HG03432 (cell line): ENCODE results near the gene IPO5.

Experiments
- ATAC-seq: cut with Tn5 transposase; IDR thresholded peaks from one replicate; pipeline ENCODE4 v1.9.1; 2021; ENCODE audit warnings: mild to moderate bottlenecking, moderate library complexity; ENCODE audit not compliant: unreplicated experiment

The IPO5 gene

GRCh38 chr13:97953376-97953970 is at the start of gene IPO5:
IPO5 (plus strand) TSS chr13:97953675; CDS start chr13:97976697, 23,022 bp downstream.
- ATAC-seq = no peak

DNA sequence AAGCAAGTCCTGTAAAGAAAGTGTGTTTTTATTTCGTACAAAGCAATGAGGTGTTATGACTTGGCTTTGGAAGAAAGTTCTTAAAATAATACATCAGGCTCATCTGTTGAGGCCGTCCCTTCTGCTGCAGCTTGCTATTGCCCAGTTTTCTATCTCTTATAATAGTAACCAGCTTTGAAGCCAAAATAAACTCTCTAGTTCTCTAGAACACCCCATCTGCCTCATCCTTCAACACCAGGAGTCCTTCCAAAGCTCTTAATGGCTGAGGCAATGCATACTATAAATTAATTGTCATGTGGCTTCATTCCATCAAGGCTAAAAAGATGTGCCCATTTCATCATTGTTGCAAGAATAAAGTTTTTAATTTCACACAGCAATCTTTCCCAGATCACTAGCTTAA is 49.4 kb upstream of the IPO5 start:
- ATAC-seq = no peak

DNA sequence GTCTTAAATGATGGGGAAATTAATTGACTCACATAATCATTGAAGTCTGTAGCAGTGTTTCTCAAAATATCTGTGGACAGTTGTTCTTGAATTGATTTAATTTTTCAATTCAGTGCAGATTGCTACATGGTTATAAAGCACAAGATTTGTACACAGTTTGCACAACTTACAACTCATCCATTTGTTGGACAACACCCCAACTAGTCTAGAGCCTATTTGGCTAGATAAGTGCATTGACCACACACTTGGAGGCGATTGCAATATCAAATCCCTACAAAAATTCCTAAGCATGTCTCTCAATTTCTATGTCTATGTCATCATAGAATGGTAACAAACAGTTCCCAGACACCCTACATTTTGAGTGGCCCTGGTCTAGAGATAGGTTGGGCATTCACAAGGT is 48.0 kb upstream of the IPO5 start:
- no peak for ATAC-seq

DNA sequence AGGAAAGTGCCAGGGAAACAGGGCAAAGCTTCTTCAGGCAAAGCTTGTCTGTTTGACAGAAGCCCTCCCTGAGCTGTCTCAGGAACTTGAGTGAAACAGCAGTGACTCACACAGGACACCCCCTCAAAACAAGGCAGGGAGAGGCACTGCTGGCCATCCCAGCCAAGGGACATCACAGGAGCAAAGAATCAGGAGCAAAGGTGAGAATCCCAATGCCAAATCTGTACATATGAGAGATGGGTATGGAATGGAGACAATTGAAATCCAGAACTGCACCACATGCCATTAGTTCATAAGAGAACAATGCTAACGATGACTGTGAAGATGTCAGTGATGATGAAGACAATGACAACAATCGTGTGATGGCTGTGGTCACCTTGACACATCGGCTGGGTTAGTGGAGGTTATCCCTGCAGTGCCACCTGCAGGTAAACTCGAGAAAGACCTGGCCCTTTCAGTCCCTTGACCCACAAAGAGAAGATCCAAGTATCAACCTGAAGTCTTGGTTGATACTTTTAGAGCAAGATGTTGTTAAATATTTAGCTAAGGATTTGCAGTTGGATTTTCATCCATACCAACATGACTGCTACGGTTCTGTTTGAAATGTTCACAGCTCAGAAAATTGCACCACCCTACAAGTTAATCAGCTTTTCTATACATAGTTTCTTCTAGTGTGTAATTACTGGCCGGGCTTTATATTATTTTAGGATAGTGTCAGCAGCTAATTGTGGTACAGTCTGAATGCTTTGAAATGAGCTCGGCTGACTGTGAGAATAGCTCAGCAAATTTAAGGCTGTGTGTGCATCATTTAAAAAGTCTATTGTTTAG is 42.0 kb upstream of the IPO5 start:
- no peak for ATAC-seq

DNA sequence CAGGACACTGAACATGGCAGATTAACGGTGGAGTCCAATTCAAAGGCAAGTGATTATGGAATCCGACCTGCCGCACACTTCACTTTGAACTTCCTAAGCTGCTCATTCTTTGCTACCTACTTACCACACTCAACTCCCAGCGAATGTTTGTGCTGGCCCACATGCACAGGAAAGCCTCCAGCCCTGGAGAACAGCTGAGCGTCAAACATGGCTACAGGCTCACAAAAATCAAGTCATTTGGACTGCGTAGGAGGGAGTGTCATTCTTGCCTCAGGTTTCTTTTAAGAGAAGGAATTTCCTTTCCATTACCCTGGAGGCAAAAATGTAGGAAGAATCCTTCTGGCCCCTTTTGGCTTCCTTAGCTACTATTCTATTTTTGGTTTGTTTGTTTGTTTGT is 41.3 kb upstream of the IPO5 start:
- no peak for ATAC-seq

DNA sequence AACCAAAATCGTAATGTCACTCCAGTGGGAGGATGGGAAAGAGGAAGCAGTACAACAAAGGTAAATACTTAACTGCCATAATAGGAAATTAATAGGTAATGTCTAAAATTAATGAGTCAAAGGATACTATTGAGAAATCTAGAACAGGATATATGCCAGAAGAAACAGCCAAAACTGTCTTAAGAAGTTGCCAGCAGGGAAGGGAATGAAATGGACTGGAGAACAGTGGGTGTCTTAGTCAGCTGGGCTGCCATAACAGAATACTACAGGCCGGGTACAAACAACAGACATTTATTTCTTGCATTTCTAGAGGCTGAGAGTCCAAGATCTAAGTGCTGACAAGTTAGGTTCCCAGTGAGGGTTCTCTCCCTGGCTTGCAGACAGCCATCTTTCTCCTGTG is 40.3 kb upstream of the IPO5 start:
- ATAC-seq = no peak

DNA sequence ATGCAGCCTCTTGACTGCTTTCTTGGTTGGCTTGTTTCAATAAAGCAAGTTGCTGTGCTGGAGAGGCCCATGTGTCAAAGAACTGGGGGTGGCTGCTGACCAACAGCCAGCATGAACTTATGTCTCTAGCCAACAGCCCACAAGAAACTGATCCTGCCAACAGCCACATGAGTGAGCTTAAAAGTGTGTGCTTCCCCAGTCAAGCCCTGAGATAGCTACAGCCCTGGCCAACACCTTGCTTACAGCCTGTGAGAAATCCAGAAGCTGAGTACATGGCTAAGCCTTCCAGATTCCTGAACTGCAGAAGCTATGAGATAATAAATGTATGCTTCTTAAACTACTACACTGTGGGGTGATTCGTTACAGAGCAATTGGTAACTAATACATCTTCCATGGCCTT is 38.9 kb upstream of the IPO5 start:
- no peak for ATAC-seq

GRCh38 chr13:97921176-97921816 is 32.2 kb upstream of the IPO5 start:
- ATAC-seq = no peak

GRCh38 chr13:97928301-97928700 is 25.2 kb upstream of the IPO5 start:
- ATAC-seq = no peak

GRCh38 chr13:97932036-97932435 is 21.4 kb upstream of the IPO5 start:
- no peak for ATAC-seq

GRCh38 chr13:97932647-97933046 is 20.8 kb upstream of the IPO5 start:
- ATAC-seq = no peak

GRCh38 chr13:97933776-97934175 is 19.7 kb upstream of the IPO5 start:
- no peak for ATAC-seq

DNA sequence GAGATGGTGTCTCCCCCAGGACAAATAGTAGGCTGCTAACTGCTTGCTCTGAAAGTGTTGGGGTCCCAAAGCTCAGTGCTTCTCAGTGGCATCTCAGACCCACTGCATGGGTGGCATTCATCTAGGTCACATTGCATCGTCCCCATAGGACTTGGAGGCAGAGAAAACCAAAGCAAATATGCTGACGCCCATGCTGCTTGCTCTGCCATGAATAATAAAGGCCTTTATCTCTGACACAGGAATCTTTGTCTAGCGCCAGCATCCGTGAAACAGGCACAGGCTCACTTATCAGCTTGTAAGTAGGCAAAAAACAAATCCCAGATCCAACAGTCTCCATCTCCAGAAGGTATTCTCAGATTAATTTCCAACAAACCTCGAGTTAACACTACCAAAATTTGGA is 18.9 kb upstream of the IPO5 start:
- ATAC-seq = no peak

DNA sequence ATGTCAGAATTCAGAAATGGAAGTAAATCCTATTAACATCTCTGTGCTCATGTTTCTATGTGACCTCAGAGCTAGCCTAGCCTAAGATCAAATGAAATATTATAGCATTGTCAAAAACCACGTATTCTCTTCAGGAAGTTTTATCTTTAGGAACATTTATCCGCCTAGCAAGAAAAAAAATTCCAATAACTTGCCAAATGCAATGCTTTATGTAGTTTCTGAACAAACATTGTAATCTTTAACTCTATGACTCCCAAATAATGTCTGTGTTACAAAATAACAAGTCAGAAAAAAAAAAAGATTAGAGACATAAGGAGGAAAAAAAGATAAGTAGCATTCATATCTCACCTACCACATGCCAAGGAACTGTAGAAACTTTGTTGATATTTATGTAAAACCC is 18.4 kb upstream of the IPO5 start:
- no peak for ATAC-seq

DNA sequence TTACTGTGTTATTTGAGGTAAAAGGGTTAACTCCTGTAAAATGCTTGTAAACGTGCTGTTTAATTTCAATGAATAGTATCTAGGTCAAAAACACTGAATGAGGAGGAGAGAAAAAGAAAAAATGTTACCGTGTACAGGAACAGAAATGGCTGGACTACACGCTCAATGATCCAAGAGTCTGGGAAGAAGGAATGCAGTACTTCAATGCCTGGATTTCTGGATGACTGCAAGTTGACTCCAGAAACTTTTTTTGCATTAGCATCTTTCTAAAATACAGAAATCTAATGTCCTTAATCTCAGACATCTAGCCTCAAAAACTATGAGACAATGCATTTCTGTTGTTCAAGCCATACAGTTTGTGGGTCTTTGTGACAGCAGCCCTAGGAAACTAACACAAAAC is 17.4 kb upstream of the IPO5 start:
- no peak for ATAC-seq

GRCh38 chr13:97938706-97939475 is 14.6 kb upstream of the IPO5 start:
- no peak for ATAC-seq

- no peak for ATAC-seq
Measured at GRCh38 chr13:97944396-97945029, 9.0 kb upstream of the IPO5 start.

- no peak for ATAC-seq
Measured at GRCh38 chr13:97945342-97945741, 8.1 kb upstream of the IPO5 start.

DNA sequence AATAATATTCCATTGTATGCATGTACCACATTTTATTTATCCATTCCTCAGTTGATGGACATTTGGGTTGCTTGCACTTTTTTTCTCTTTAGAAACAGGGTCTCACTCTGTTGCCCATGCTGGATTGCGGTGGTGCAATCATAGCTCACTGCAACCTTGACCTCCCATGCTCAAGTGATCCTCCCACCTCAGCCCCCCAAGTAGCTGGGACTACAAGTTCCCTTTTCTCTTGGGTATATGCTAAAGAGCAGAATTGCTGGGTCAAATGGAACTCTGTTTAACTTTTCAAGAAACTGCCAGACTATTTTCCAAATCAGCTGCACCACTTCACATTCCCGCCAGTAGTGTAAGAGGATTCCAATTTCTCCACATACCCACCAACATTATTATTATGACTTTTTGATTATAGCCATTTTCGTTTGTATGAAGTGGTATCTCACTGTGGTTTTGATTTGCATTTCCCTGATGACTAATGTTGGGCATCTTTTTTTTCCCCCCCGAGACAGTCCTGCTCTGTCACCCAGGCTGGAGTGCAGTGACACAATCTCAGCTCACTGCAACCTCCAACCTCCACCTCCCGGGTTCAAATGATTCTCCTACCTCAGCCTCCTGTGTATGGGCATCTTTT is 7.6 kb upstream of the IPO5 start:
- ATAC-seq = no peak

DNA sequence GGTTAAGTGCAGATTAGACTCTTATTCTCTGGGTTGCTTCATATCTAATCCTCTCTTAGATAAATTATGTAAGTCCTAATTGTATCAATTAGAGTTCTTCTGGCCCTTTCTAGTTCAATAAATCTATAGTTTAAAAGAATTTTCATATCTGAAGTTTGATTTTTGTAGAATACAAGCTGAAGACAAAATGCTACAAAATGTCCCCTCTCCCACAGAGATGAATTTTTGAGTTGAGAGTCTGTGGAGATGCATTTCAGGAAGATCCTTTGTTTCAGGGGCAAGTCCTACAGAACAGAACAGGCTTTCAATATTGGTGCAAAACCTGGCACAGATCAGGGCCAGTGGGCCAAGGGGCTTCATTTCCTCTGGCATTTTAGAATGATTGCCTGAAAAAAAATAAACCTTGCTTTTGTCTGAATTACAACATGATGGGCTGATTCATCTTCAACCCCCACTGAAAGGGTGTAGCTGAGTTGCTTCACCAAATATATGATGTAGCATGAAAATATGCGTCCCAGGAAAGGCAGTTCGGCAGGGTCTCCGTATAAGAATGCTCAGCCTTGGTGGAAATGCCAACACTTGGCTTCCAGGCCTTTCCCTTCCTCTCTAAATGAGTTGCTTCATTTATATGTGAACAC is 6.4 kb upstream of the IPO5 start:
- no peak for ATAC-seq
